Gastrocnemius medialis (tissue), 4 donors: ENCODE measurements around the gene PRKN. TPM values are rescaled to one million over a fixed set of nuclear protein-coding genes. Genes with fewer than 3 reads are reported as not detected.

Source experiments
- ATAC-seq, 2 donors: fragments of 150-250 bp; one replicate each; pipeline ENCODE4 v1.9.1; 2016
- DNase-seq, 2 donors: peaks; one replicate each; pipeline ENCODE4 v3.0.0-alpha.2; 2019
- H3K27ac ChIP-seq, 4 donors: fragments of 200-600 bp; sonication (generic); 1 replicate in 1 of 4; 2 replicates in 3 of 4; pipeline ENCODE4 v1.5.1; 2016 to 2018; ENCODE audit warnings: mild to moderate bottlenecking in 2 of 4, moderate library complexity in 1 of 4
- H3K27me3 ChIP-seq, 3 donors: fragments of 200-600 bp; sonication (generic) in 2 of 3; 1 replicate in 1 of 3; 2 replicates in 2 of 3; pipeline versions ENCODE4 v1.5.1 to v1.6.0; 2016 to 2019; ENCODE audit warnings: mild to moderate bottlenecking in 1 of 3, moderate library complexity in 1 of 3
- H3K36me3 ChIP-seq, 2 donors: fragments of 200-600 bp; sonication (generic) in 1 of 2; one replicate each; pipeline ENCODE4 v1.5.1; 2017 to 2018
- H3K4me1 ChIP-seq, 2 donors: fragments of 200-600 bp; sonication (generic) in 1 of 2; one replicate each; pipeline ENCODE4 v1.5.1; 2016 to 2017; ENCODE audit warnings: mild to moderate bottlenecking in 2 of 2
- H3K4me3 ChIP-seq, 4 donors: fragments of 200-600 bp; sonication (generic) in 3 of 4; 1 replicate in 1 of 4; 2 replicates in 3 of 4; pipeline ENCODE4 v1.5.1; 2016 to 2019; ENCODE audit warnings: mild to moderate bottlenecking in 2 of 4
- H3K9me3 ChIP-seq, 3 donors: fragments of 200-600 bp; sonication (generic) in 2 of 3; 1 replicate in 1 of 3; 2 replicates in 2 of 3; pipeline ENCODE4 v1.5.1; 2016 to 2019
- POLR2A ChIP-seq, 2 donors: fragments of 450-650 bp; IDR thresholded peaks; one replicate each; pipeline ENCODE4 v1.6.1; 2017; ENCODE audit warnings: antibody characterized with exemption in 2 of 2, mild to moderate bottlenecking in 2 of 2, moderate library complexity in 2 of 2
- in situ Hi-C, 4 donors: fragments of 200-750 bp; cut with MboI; loops; one replicate each; pipeline versions ENCODE4 v1.15.0 to v1.8.0; 2017; ENCODE audit warnings: low sequenced_read_pairs in 4 of 4
- intact Hi-C: fragments of 100-400 bp; cut with DNase I; formaldehyde crosslinking; loops from one replicate; pipeline ENCODE4 v1.15.1; 2023; ENCODE audit warnings: low total_unique reads
- total RNA-seq, 4 donors: library from RNA; depleted of rRNA; stranded (reverse); fragments of >200 nt; gene quantifications; one replicate each; pipeline versions ENCODE4 v1.1.0 to v1.2.3, GENCODE V29; 2016
- TF ChIP-seq, protein P1 (sequence below), 5 experiments: fragments of 450-650 bp in 3 of 5; fragments of 200-600 bp in 2 of 5; sonication (generic) in 2 of 5; IDR thresholded peaks in 4 of 5; conservative IDR thresholded peaks in 1 of 5; 1 replicate in 4 of 5; 2 replicates in 1 of 5; pipeline ENCODE4 v1.5.1; 2016 to 2019; ENCODE audit warnings: antibody characterized with exemption in 5 of 5, mild to moderate bottlenecking in 3 of 5, moderate library complexity in 3 of 5

The PRKN gene
- total RNA-seq, 4 donors from 2014 or later = 8.4 to 21.6 (median 13.7) TPM

- in situ Hi-C loops = no loop called here
- no peak for DNase-seq
- intact Hi-C loops = loop anchor here (5.0 to 10.0 kb wide), 3 partner anchors 257 to 1304 kb away; partner anchors contain the start of gene QKI
- Histone ChIP-seq H3K4me1 (peaks cover 20 to 36% of the 10 kb centered on the region in 2 donors), H3K27me3 (no peaks in the 10 kb centered on the region), H3K36me3 (no peaks in the 10 kb centered on the region), H3K4me3 (no peak overlapping the region), H3K27ac (peak overlapping the region; percentile 79 to 87 (median 84)), H3K9me3 (no peaks in the 10 kb centered on the region)
- ATAC-seq = peak; percentile 8 to 17
- no peak for TF ChIP-seq POLR2A (IDR thresholded peaks at IDR 0.05)
- TF ChIP-seq, protein P1, sequence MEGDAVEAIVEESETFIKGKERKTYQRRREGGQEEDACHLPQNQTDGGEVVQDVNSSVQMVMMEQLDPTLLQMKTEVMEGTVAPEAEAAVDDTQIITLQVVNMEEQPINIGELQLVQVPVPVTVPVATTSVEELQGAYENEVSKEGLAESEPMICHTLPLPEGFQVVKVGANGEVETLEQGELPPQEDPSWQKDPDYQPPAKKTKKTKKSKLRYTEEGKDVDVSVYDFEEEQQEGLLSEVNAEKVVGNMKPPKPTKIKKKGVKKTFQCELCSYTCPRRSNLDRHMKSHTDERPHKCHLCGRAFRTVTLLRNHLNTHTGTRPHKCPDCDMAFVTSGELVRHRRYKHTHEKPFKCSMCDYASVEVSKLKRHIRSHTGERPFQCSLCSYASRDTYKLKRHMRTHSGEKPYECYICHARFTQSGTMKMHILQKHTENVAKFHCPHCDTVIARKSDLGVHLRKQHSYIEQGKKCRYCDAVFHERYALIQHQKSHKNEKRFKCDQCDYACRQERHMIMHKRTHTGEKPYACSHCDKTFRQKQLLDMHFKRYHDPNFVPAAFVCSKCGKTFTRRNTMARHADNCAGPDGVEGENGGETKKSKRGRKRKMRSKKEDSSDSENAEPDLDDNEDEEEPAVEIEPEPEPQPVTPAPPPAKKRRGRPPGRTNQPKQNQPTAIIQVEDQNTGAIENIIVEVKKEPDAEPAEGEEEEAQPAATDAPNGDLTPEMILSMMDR (IDR thresholded peaks at IDR 0.05 in 4 of 5, conservative IDR thresholded peaks at IDR 0.05 in 1 of 5) = no peak
Measured at GRCh38 chr6:162721404-162721687, 6.2 kb downstream of the PRKN start.

DNA sequence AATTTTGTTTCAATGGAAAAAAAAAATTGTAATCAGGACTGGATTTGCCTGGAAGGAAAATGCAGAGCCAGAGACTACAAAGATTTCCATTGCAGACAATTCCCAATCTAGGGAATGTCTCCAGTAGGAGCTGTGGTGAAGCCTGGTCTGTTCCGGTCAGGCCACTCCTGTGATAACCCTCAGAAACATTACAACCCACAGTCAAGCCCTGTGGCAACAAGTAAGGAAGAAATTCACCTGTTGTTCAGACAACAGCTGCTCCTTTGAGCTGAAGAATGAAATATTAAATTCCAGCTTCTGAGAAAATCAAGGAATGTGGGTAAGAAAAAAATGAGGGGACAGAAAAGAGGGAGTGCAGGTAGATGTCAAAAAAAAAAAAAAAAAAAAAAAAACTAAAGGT lies 8.0 kb downstream of the PRKN start:
- in situ Hi-C loops = no loop called here
- H3K4me1 ChIP-seq = peaks cover 18 to 36% of the 10 kb centered on the region in 2 donors
- intact Hi-C loops = no loop called here
- peak overlapping the region; percentile 28 to 87 (median 68) for H3K27ac ChIP-seq
- DNase-seq (no peak), ATAC-seq (no peak)
- H3K27me3 ChIP-seq = no peaks in the 10 kb centered on the region
- no peaks in the 10 kb centered on the region for H3K36me3 ChIP-seq
- TF ChIP-seq POLR2A (IDR thresholded peaks at IDR 0.05) = no peak
- TF ChIP-seq, protein P1 (IDR thresholded peaks at IDR 0.05 in 4 of 5, conservative IDR thresholded peaks at IDR 0.05 in 1 of 5) = no peak
- no peak overlapping the region for H3K4me3 ChIP-seq
- H3K9me3 ChIP-seq = no peaks in the 10 kb centered on the region

DNA sequence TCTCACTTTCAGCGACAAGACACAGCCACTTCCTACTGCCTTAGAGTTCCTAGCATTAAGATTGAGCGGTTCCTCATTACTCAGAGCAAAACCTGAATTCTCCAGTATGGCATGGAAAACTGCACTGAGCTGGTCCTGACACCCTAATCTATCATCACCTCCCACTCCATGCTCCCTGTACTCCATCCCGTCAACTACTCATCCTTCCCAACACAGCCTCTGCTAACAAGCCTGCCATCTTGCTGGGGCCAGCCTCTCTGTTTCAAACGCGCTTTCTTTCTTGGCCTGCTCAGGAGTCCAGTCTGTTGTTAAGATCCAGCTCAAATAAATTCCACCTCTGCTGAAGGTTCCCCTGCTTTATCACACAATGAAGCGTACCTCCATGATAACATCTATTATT lies 12.0 kb downstream of the PRKN start:
- Histone ChIP-seq H3K9me3 (no peaks in the 10 kb centered on the region), H3K4me3 (no peak overlapping the region), H3K27me3 (no peaks in the 10 kb centered on the region), H3K4me1 (peaks cover 6 to 13% of the 10 kb centered on the region in 2 donors), H3K27ac (no peak overlapping the region), H3K36me3 (no peaks in the 10 kb centered on the region)
- DNase-seq (no peak), ATAC-seq (no peak)
- TF ChIP-seq, protein P1 (IDR thresholded peaks at IDR 0.05 in 4 of 5, conservative IDR thresholded peaks at IDR 0.05 in 1 of 5) = no peak
- no peak for TF ChIP-seq POLR2A (IDR thresholded peaks at IDR 0.05)
- intact Hi-C loops = no loop called here
- in situ Hi-C loops = no loop called here

GRCh38 chr6:162713974-162714780 lies 13.4 kb downstream of the PRKN start:
- no peak overlapping the region for H3K27ac ChIP-seq
- ATAC-seq (no peak), DNase-seq (no peak)
- in situ Hi-C loops = no loop called here
- H3K36me3 ChIP-seq = no peaks in the 10 kb centered on the region
- intact Hi-C loops = no loop called here
- TF ChIP-seq, protein P1 (IDR thresholded peaks at IDR 0.05 in 4 of 5, conservative IDR thresholded peaks at IDR 0.05 in 1 of 5) = no peak
- H3K4me1 ChIP-seq = peaks cover 9 to 13% of the 10 kb centered on the region in 2 donors
- no peaks in the 10 kb centered on the region for H3K9me3 ChIP-seq
- no peaks in the 10 kb centered on the region for H3K27me3 ChIP-seq
- no peak overlapping the region for H3K4me3 ChIP-seq
